DND-41 (cell line): ENCODE results near the gene DHX32.

Experiments
- EZH2 ChIP-seq: IDR thresholded peaks from 3 replicates; pipeline ENCODE4 v1.6.1; 2012; ENCODE audit warnings: borderline replicate concordance, low read depth, mild to moderate bottlenecking, moderate library complexity, low read length, inconsistent platforms; ENCODE audit not compliant: severe bottlenecking
- TF ChIP-seq, protein P1 (sequence below): IDR thresholded peaks from 2 replicates; pipeline ENCODE4 v1.5.1; 2012; ENCODE audit warnings: borderline replicate concordance, low read length, moderate library complexity, mild to moderate bottlenecking; ENCODE audit not compliant: poor library complexity, severe bottlenecking; ENCODE audit errors: extremely low read depth

DNA sequence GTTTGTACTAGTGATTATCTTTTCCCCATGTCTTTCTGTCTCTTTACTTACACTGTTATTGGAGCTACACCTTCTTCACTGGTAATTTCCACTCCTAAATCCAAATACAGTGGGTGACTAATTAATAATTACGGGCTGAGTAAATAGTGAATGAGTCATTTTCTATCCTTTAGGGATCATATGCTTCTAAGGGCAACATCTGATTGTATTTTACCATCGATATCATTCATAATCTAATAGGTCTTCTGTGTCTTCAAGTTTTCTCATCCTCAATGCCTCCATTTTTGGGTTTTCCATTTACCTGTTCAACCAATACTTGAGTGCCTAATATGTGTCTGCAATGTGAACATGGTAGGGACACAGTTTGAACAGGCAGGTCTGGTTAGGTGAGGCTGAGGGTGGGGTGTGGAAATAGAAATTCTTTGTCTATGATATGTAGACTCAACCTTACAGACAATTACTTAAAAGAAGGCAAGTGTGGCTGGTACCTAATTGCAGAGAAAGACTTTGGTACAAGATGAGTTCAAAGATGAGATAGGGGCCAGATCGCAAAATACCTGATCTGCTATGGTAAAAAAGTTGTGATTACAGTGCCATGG, 5.9 kb upstream of the DHX32 start:
- TF ChIP-seq, protein P1, sequence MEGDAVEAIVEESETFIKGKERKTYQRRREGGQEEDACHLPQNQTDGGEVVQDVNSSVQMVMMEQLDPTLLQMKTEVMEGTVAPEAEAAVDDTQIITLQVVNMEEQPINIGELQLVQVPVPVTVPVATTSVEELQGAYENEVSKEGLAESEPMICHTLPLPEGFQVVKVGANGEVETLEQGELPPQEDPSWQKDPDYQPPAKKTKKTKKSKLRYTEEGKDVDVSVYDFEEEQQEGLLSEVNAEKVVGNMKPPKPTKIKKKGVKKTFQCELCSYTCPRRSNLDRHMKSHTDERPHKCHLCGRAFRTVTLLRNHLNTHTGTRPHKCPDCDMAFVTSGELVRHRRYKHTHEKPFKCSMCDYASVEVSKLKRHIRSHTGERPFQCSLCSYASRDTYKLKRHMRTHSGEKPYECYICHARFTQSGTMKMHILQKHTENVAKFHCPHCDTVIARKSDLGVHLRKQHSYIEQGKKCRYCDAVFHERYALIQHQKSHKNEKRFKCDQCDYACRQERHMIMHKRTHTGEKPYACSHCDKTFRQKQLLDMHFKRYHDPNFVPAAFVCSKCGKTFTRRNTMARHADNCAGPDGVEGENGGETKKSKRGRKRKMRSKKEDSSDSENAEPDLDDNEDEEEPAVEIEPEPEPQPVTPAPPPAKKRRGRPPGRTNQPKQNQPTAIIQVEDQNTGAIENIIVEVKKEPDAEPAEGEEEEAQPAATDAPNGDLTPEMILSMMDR, result no peak
- no peak for TF ChIP-seq EZH2
